Activated CD4-positive, alpha-beta T cell treated with anti-CD3 and anti-CD28 coated beads for 36 hours (primary cell): ENCODE results near the gene RAP2A. TPM values are rescaled to one million over a fixed set of nuclear protein-coding genes. Genes with fewer than 3 reads are reported as not detected.

Experiments used
- ATAC-seq: fragments of 200-7000 bp; cut with Tn5 transposase; one replicate; pipeline ENCODE4 v1.10.0; 2021; ENCODE audit warnings: mild to moderate bottlenecking, moderate library complexity
- CTCF ChIA-PET: fragments of 350-600 bp; sonication (Branson Sonifier 250); formaldehyde crosslinking; loops from one replicate; lab custom pipeline; 2021; ENCODE audit warnings: antibody characterized with exemption; lab: Charles Lee
- POLR2A ChIA-PET: fragments of 350-600 bp; sonication (Branson Sonifier 250); formaldehyde crosslinking; loops from one replicate; lab custom pipeline; 2021; ENCODE audit warnings: antibody characterized with exemption, inconsistent platforms; lab: Charles Lee
- DNase-seq: peaks from one replicate; pipeline ENCODE4 v3.0.0-alpha.2; 2020
- H3K27ac Mint-ChIP-seq: one replicate; pipeline ENCODE4 v1.8.0; 2021; ENCODE audit warnings: mixed read lengths
- H3K27me3 Mint-ChIP-seq: one replicate; pipeline ENCODE4 v1.8.0; 2021; ENCODE audit warnings: mixed read lengths
- H3K36me3 Mint-ChIP-seq: one replicate; pipeline ENCODE4 v1.8.0; 2021; ENCODE audit warnings: low read depth, mixed read lengths
- H3K4me1 Mint-ChIP-seq: one replicate; pipeline ENCODE4 v1.8.0; 2021; ENCODE audit warnings: mixed read lengths
- H3K4me3 Mint-ChIP-seq: one replicate; pipeline ENCODE4 v1.8.0; 2021; ENCODE audit warnings: mild to moderate bottlenecking, moderate library complexity, mixed read lengths
- H3K9me3 Mint-ChIP-seq: one replicate; pipeline ENCODE4 v1.8.0; 2021; ENCODE audit warnings: low read depth, mixed read lengths
- intact Hi-C, 2 experiments: fragments of 100-400 bp; cut with DNase I in 1 of 2; cut with micrococcal nuclease in 1 of 2; formaldehyde crosslinking; loops; one replicate each; pipeline versions ENCODE4 v1.14.2 to v1.15.1; 2022 to 2024; cut with DNase I, micrococcal nuclease
- total RNA-seq, 2 experiments: library from RNA; stranded (reverse); gene quantifications; one replicate each; pipeline ENCODE4 v1.2.3, GENCODE V29; 2021

Gene RAP2A
- total RNA-seq, 2 experiments from 2014 or later: 12.3 to 15.5 TPM

DNA sequence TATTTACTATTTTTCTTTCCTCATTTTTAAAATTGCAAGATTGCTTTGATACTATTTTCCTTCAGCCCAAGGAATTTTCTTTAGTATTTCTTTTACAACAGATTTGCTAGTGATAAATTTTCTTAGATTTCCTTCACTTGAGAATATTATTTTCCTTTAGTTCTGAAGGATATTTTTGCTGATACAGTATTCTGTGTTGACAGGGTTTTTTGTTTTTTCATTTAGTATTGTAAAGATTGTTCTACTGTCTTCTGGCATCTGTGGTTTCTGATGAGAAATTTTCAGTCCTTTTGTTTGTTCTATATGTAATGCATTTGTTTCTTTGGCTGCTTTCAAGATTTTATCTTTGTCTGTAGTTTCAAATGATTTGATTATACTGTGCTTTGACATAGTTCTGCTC is 20.7 kb downstream of the RAP2A start:
- no peaks in the 10 kb centered on the region for H3K27me3 Mint-ChIP-seq
- H3K36me3 Mint-ChIP-seq: peaks cover 28% of the 10 kb centered on the region
- POLR2A ChIA-PET: no interaction called here
- peaks cover 16% of the 10 kb centered on the region for H3K4me1 Mint-ChIP-seq
- H3K27ac Mint-ChIP-seq: no peak overlapping the region
- no peak overlapping the region for H3K4me3 Mint-ChIP-seq
- DNase-seq (no peak), ATAC-seq (no peak)
- peaks cover 16% of the 10 kb centered on the region for H3K9me3 Mint-ChIP-seq
- intact Hi-C loops: no loop called here
- CTCF ChIA-PET: no interaction called here

DNA sequence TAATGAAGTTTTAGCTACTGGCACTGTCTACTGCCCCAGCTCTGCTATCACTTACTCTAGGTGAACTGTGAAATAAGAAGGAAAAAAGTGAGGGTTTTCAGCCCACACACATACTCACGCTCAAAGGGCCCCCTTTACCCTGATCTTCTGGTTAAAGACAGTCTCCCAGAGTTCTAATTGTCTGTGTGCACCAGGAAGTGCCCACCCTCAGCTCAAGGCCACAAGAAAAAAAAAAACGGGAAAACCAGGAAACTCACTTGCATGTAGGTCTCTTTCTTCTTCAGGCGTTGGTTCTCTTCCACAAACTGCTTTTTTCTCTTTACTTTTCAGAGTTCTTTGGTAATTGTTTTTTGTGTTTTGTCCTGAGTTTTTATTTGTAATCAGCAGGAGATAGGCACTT is 22.1 kb downstream of the RAP2A start:
- no peak overlapping the region for H3K4me3 Mint-ChIP-seq
- peaks cover 30% of the 10 kb centered on the region for H3K4me1 Mint-ChIP-seq
- H3K9me3 Mint-ChIP-seq: peaks cover 16% of the 10 kb centered on the region
- no peak overlapping the region for H3K27ac Mint-ChIP-seq
- DNase-seq (no peak), ATAC-seq (no peak)
- ChIA-PET POLR2A (no interaction called here), CTCF (no interaction called here)
- H3K36me3 Mint-ChIP-seq: peaks cover 28% of the 10 kb centered on the region
- no peaks in the 10 kb centered on the region for H3K27me3 Mint-ChIP-seq
- intact Hi-C loops: no loop called here

GRCh38 chr13:97459215-97459777 is 25.3 kb downstream of the RAP2A start:
- CTCF ChIA-PET: interaction anchor here (0.7 to 1.5 kb wide), 4 partner anchors 12 to 68 kb away, joined by 3 read pairs; no protein-coding TSS in a partner anchor
- Mint-ChIP-seq H3K27me3 (no peaks in the 10 kb centered on the region), H3K9me3 (peaks cover 9% of the 10 kb centered on the region), H3K4me3 (no peak overlapping the region), H3K36me3 (peaks cover 16% of the 10 kb centered on the region), H3K4me1 (peaks cover 33% of the 10 kb centered on the region), H3K27ac (peak overlapping the region; percentile 42)
- ATAC-seq (peak; percentile 55), DNase-seq (no peak)
- POLR2A ChIA-PET: interaction anchor here (1.2 kb wide), 1 partner anchor 26 kb away, joined by 5 read pairs; no protein-coding TSS in a partner anchor
- intact Hi-C loops: loop anchor here (2.0 kb wide), 2 partner anchors 22 to 24 kb away; partner anchors contain the start of gene RAP2A (in 1 of the 2)

DNA sequence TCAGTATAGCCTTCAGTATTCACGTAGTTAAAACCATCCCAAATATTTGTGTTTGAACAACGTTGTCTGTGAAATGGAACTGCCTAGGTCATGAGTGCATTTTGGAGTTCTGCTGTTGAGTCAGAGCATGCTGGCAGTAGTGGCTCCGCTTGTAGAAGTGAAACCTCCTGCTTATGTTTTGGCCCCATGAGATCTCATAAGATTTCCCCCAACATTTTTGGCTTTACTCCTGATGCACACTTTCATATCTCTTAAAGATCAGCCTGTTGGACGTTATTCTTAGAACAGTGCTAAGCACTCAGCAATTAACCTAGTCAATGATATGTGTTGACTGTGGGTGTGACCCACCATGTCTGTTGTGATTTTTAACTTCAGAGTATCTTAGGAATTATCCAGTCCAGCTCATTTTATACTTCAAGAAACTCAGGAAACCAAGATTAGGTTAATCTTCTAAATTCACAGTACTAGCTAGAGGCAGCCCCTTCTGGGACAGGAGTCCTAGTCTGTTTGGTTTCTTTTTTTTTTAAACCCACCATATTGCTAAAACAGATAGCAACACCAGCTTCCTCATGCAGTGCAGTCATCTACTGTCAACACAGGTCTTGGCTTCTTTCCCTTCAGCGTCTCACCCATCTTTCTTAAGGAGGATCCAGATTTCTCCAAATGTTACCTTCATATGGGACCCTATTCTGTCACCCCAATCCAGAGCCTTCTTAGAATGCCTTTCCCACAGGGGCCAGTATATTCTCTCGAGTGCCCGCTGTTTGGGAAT is 26.2 kb downstream of the RAP2A start:
- no peaks in the 10 kb centered on the region for H3K27me3 Mint-ChIP-seq
- peak; percentile 74 for ATAC-seq
- peaks cover 6% of the 10 kb centered on the region for H3K9me3 Mint-ChIP-seq

DNA sequence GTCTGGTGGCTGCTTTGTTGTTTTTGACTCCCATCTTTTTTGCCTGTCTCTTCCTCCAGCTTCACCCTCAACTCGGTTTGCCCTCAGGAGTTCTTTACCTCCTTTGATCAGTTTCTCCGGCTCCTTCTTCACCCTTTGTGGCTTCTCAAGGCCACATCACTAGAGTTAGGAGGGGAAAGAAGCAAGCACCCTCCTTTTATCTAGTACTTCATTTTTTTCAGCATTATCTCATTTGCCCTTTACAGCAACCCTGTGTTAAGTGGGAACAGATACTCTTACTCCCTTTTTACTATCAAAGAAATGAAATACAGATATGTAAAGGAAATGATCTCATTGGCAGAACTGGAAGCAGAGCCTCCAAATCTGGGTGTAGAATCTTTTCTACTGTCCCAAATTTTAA is 26.9 kb downstream of the RAP2A start:
- ATAC-seq (no peak), DNase-seq (no peak)
- H3K27me3 Mint-ChIP-seq: no peaks in the 10 kb centered on the region
- POLR2A ChIA-PET: no interaction called here
- CTCF ChIA-PET: no interaction called here
- H3K27ac Mint-ChIP-seq: peak overlapping the region; percentile 8
- peaks cover 30% of the 10 kb centered on the region for H3K4me1 Mint-ChIP-seq
- H3K9me3 Mint-ChIP-seq: no peaks in the 10 kb centered on the region
- intact Hi-C loops: no loop called here
- no peak overlapping the region for H3K4me3 Mint-ChIP-seq
- H3K36me3 Mint-ChIP-seq: peaks cover 5% of the 10 kb centered on the region

More for the DNA sequence above, 26.2 kb downstream of the RAP2A start:
- no peak overlapping the region for H3K4me3 Mint-ChIP-seq
- CTCF ChIA-PET: interaction anchor here (0.6 to 1.2 kb wide), 2 partner anchors 52 to 1103 kb away, joined by 3 read pairs; no protein-coding TSS in a partner anchor
- peak; percentile 15 for DNase-seq
- H3K36me3 Mint-ChIP-seq: peaks cover 12% of the 10 kb centered on the region
- peak overlapping the region; percentile 42 for H3K27ac Mint-ChIP-seq
- POLR2A ChIA-PET: interaction anchor here (0.6 kb wide), 1 partner anchor 239 kb away, joined by 3 read pairs; no protein-coding TSS in a partner anchor
- intact Hi-C loops: no loop called here
- H3K4me1 Mint-ChIP-seq: peaks cover 33% of the 10 kb centered on the region

DNA sequence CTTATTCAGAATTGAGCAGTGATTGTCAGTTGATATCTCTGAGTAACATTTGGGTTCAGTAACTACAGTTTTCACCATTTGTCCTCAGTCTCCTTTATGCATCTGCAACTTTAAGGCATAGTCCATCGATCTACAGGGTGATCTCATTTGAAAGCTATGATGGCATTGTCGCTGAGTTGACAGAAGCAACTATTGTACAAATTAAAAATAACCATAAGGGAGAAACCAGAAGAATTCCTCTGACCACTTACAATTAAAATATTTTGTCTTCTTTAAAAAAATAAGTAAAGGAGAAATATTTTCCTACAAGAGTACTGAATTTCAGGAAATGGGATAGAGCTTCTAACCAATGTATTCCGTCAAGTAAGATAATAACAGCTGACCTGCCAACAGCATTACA is 30.6 kb downstream of the RAP2A start:
- ATAC-seq (no peak), DNase-seq (no peak)
- CTCF ChIA-PET: no interaction called here
- H3K4me1 Mint-ChIP-seq: peaks cover 18% of the 10 kb centered on the region
- H3K27me3 Mint-ChIP-seq: no peaks in the 10 kb centered on the region
- no peaks in the 10 kb centered on the region for H3K9me3 Mint-ChIP-seq
- H3K36me3 Mint-ChIP-seq: peaks cover 2% of the 10 kb centered on the region
- intact Hi-C loops: no loop called here
- POLR2A ChIA-PET: no interaction called here
- H3K4me3 Mint-ChIP-seq: no peak overlapping the region
- no peak overlapping the region for H3K27ac Mint-ChIP-seq

GRCh38 chr13:97466722-97467121 is 32.8 kb downstream of the RAP2A start:
- ATAC-seq: no peak
- Mint-ChIP-seq H3K27ac (no peak overlapping the region), H3K36me3 (peaks cover 2% of the 10 kb centered on the region), H3K27me3 (no peaks in the 10 kb centered on the region), H3K4me3 (no peak overlapping the region), H3K4me1 (no peaks in the 10 kb centered on the region), H3K9me3 (no peaks in the 10 kb centered on the region)
- intact Hi-C loops: no loop called here
- no peak for DNase-seq
- CTCF ChIA-PET: interaction anchor here (0.6 kb wide), 1 partner anchor 1466 kb away, joined by 3 read pairs; no protein-coding TSS in a partner anchor
- POLR2A ChIA-PET: no interaction called here

DNA sequence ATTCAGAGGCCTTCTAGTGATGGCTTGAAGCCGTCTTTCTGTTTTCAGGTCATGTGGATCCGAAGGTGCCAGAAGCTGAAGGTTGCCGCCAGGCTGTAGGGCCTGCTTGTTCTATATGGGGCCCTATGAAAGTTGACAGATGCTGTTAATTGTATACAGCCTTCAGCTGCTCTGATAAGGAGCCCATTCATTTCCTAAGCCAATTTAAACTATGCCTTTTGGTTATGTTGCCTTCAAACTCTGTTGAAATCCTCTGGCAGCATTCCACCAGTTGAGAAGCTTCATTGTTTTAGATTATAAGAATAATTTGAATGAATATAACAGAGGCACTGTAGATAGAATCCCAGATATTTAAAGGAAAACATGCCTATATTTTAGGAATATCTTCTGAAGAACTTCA is 34.4 kb downstream of the RAP2A start:
- ChIA-PET CTCF (no interaction called here), POLR2A (no interaction called here)
- intact Hi-C loops: no loop called here

GRCh38 chr13:97471711-97472110 is 37.7 kb downstream of the RAP2A start:
- no peak overlapping the region for H3K4me3 Mint-ChIP-seq
- intact Hi-C loops: no loop called here
- no peaks in the 10 kb centered on the region for H3K9me3 Mint-ChIP-seq
- H3K27me3 Mint-ChIP-seq: no peaks in the 10 kb centered on the region
- no peak overlapping the region for H3K27ac Mint-ChIP-seq
- ChIA-PET POLR2A (no interaction called here), CTCF (no interaction called here)
- H3K4me1 Mint-ChIP-seq: no peaks in the 10 kb centered on the region
- DNase-seq: no peak
- no peak for ATAC-seq
- H3K36me3 Mint-ChIP-seq: no peaks in the 10 kb centered on the region

More for the DNA sequence above, 34.4 kb downstream of the RAP2A start:
- H3K36me3 Mint-ChIP-seq: peaks cover 2% of the 10 kb centered on the region
- no peaks in the 10 kb centered on the region for H3K4me1 Mint-ChIP-seq
- DNase-seq (no peak), ATAC-seq (no peak)
- H3K27me3 Mint-ChIP-seq: no peaks in the 10 kb centered on the region
- H3K9me3 Mint-ChIP-seq: no peaks in the 10 kb centered on the region
- no peak overlapping the region for H3K4me3 Mint-ChIP-seq
- no peak overlapping the region for H3K27ac Mint-ChIP-seq

DNA sequence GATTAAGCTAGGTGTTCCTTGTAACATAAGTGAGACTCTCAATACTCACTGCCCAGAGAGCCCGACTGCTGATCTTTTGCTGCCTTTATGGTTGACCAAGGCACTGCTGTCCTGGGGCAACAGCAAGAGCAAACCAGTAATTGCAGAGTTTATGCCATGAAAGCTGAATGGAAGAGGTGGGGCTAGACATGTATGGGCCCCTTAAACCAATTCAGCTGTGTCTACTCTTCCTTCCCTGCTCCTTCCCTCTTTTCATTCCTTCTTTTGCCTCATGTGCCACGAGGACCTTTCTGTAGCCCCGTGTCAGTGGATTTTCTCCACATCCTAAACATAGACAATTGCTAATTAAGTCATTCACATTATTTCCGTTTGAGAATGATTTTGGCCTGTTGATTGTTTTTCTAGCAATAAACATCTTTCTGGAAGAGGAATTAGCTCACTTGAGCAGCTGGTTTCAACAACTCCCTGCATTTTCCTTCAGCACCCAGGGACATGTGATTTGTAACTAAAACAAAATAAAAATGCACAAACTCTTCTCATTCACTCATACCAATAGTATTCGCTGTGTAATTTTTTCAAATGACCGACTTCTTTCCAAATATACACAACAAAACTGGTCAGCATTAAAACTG is 40.5 kb downstream of the RAP2A start:
- ATAC-seq: no peak
- POLR2A ChIA-PET: interaction anchor here (0.7 kb wide), 1 partner anchor 11 kb away, joined by 4 read pairs; no protein-coding TSS in a partner anchor
- Mint-ChIP-seq H3K4me3 (no peak overlapping the region), H3K9me3 (no peaks in the 10 kb centered on the region), H3K36me3 (no peaks in the 10 kb centered on the region), H3K27ac (no peak overlapping the region), H3K4me1 (no peaks in the 10 kb centered on the region), H3K27me3 (peaks cover 2% of the 10 kb centered on the region)
- CTCF ChIA-PET: no interaction called here
- intact Hi-C loops: no loop called here
- DNase-seq: no peak

DNA sequence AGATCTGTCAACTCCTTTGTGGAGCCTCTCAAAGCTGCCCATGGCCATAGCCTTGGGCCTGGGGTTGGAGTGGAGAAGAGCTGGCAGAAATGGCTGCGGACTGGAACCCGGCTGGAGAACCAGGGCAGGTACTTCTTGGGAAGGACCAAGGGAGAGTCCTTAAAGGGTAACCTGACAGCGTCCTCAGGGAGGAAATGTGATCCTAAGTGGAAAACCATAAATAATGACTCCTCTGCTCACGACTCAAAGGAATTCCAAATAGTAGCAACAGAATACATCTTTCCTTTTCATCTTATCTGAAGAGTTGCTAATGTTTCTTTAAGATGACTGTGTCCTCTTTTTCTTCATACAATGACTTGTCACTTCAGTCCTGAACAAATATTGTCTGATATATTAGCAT is 41.0 kb downstream of the RAP2A start:
- no peaks in the 10 kb centered on the region for H3K36me3 Mint-ChIP-seq
- ATAC-seq (no peak), DNase-seq (no peak)
- intact Hi-C loops: no loop called here
- H3K27ac Mint-ChIP-seq: no peak overlapping the region
- CTCF ChIA-PET: interaction anchor here (0.6 kb wide), 1 partner anchor 475 kb away, joined by 3 read pairs; no protein-coding TSS in a partner anchor
- POLR2A ChIA-PET: interaction anchor here (0.7 kb wide), 1 partner anchor 10 kb away, joined by 4 read pairs; no protein-coding TSS in a partner anchor
- H3K4me1 Mint-ChIP-seq: no peaks in the 10 kb centered on the region
- H3K27me3 Mint-ChIP-seq: peaks cover 2% of the 10 kb centered on the region
- no peak overlapping the region for H3K4me3 Mint-ChIP-seq
- H3K9me3 Mint-ChIP-seq: no peaks in the 10 kb centered on the region
